ENCODE results near the gene STPG2.

STPG2 gene

GRCh38 chr4:98166731-98167041 is 23.4 kb upstream of the STPG2 start:
- no peaks in the 10 kb centered on the region for H3K4me1 Mint-ChIP-seq
- DNase-seq: no peak
- H3K9me3 Mint-ChIP-seq: no peaks in the 10 kb centered on the region
- TF ChIP-seq, protein P1, sequence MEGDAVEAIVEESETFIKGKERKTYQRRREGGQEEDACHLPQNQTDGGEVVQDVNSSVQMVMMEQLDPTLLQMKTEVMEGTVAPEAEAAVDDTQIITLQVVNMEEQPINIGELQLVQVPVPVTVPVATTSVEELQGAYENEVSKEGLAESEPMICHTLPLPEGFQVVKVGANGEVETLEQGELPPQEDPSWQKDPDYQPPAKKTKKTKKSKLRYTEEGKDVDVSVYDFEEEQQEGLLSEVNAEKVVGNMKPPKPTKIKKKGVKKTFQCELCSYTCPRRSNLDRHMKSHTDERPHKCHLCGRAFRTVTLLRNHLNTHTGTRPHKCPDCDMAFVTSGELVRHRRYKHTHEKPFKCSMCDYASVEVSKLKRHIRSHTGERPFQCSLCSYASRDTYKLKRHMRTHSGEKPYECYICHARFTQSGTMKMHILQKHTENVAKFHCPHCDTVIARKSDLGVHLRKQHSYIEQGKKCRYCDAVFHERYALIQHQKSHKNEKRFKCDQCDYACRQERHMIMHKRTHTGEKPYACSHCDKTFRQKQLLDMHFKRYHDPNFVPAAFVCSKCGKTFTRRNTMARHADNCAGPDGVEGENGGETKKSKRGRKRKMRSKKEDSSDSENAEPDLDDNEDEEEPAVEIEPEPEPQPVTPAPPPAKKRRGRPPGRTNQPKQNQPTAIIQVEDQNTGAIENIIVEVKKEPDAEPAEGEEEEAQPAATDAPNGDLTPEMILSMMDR (IDR thresholded peaks at IDR 0.05): no peak
- H3K4me3 Mint-ChIP-seq: no peak overlapping the region
- H3K36me3 Mint-ChIP-seq (ENCODE audit: low read depth): no peaks in the 10 kb centered on the region
- H3K27ac Mint-ChIP-seq: no peak overlapping the region
- peaks cover 12% of the 10 kb centered on the region for H3K27me3 Mint-ChIP-seq (ENCODE audit: low read depth, poor library complexity)

- H3K27me3 Mint-ChIP-seq (ENCODE audit: low read depth, poor library complexity): peaks cover 12% of the 10 kb centered on the region
- no peak overlapping the region for H3K4me3 Mint-ChIP-seq
- DNase-seq: no peak
- no peak overlapping the region for H3K27ac Mint-ChIP-seq
- no peaks in the 10 kb centered on the region for H3K9me3 Mint-ChIP-seq
- H3K36me3 Mint-ChIP-seq (ENCODE audit: low read depth): no peaks in the 10 kb centered on the region
- TF ChIP-seq, protein P1 (IDR thresholded peaks at IDR 0.05): no peak
- no peaks in the 10 kb centered on the region for H3K4me1 Mint-ChIP-seq
Measured at GRCh38 chr4:98166025-98166730, 22.9 kb upstream of the STPG2 start.

DNA sequence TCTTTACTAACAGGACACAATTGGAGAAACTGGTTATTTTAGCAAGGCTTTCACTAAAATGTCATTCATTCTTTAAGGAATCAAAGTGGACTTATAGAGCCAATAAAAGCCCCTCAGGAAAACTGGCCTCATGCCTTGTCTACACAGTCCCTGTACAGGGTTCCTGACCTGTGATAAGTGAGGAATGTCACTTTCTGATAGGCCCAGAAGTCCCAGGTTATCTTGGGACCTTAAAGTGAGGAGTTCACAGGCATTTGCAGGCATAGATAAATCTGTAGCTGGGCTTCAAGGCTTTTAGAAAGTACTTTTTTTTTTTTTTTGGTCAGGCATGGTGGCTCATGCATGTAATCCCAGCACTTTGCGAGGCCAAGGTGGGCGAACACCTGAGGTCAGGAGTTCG is 19.4 kb upstream of the STPG2 start:
- no peak for DNase-seq
- Mint-ChIP-seq H3K4me1 (no peaks in the 10 kb centered on the region), H3K4me3 (no peak overlapping the region), H3K36me3 (ENCODE audit: low read depth) (no peaks in the 10 kb centered on the region), H3K9me3 (peaks cover 4% of the 10 kb centered on the region), H3K27ac (no peak overlapping the region), H3K27me3 (ENCODE audit: low read depth, poor library complexity) (peaks cover 6% of the 10 kb centered on the region)
- TF ChIP-seq, protein P1 (IDR thresholded peaks at IDR 0.05): no peak

GRCh38 chr4:98151145-98151924 is 8.1 kb upstream of the STPG2 start:
- DNase-seq: no peak
- Mint-ChIP-seq H3K36me3 (ENCODE audit: low read depth) (no peaks in the 10 kb centered on the region), H3K4me1 (peaks cover 4% of the 10 kb centered on the region), H3K4me3 (no peak overlapping the region), H3K27ac (no peak overlapping the region), H3K9me3 (no peaks in the 10 kb centered on the region), H3K27me3 (ENCODE audit: low read depth, poor library complexity) (peaks cover 3% of the 10 kb centered on the region)
- TF ChIP-seq, protein P1 (IDR thresholded peaks at IDR 0.05): no peak

GRCh38 chr4:98150092-98150761 is 7.0 kb upstream of the STPG2 start:
- no peak for DNase-seq
- H3K9me3 Mint-ChIP-seq: no peaks in the 10 kb centered on the region
- H3K4me1 Mint-ChIP-seq: peaks cover 4% of the 10 kb centered on the region
- no peak overlapping the region for H3K4me3 Mint-ChIP-seq
- no peaks in the 10 kb centered on the region for H3K36me3 Mint-ChIP-seq (ENCODE audit: low read depth)
- H3K27ac Mint-ChIP-seq: peak overlapping the region; percentile 11
- TF ChIP-seq, protein P1 (IDR thresholded peaks at IDR 0.05): peak; percentile 30
- peaks cover 3% of the 10 kb centered on the region for H3K27me3 Mint-ChIP-seq (ENCODE audit: low read depth, poor library complexity)
